H1 (cell line): ENCODE results near the gene PDIA2. TPM values are rescaled to one million over a fixed set of nuclear protein-coding genes. Genes with fewer than 3 reads are reported as not detected.

ENCODE experiments used
- BCL11A ChIP-seq, 2 experiments: IDR thresholded peaks; one replicate each; pipeline ENCODE4 v1.6.1; 2011; ENCODE audit warnings: low read depth in 2 of 2, low read length in 2 of 2, mild to moderate bottlenecking in 2 of 2
- BRCA1 ChIP-seq: IDR thresholded peaks from 2 replicates; pipeline ENCODE4 v1.6.1; 2012; ENCODE audit warnings: low read depth, low read length, improper control_type of control experiment
- CBX8 ChIP-seq: fragments of 300-800, 300-1000 bp; sonication (generic); IDR thresholded peaks from 2 replicates; pipeline ENCODE4 v1.7.1; 2016; ENCODE audit warnings: low read depth, low read length, borderline replicate concordance
- CHD7 ChIP-seq: fragments of 300-600 bp; sonication (generic); IDR thresholded peaks from 2 replicates; pipeline ENCODE4 v1.7.1; 2012; ENCODE audit warnings: low read length, moderate library complexity, mild to moderate bottlenecking, inconsistent platforms; ENCODE audit not compliant: insufficient replicate concordance
- CREB1 ChIP-seq: IDR thresholded peaks from 2 replicates; pipeline ENCODE4 v1.6.1; 2012; ENCODE audit warnings: inconsistent platforms
- GTF2F1 ChIP-seq: IDR thresholded peaks from 2 replicates; pipeline ENCODE4 v1.6.1; 2012; ENCODE audit warnings: low read depth, low read length, improper control_type of control experiment, borderline replicate concordance
- KDM4A ChIP-seq: IDR thresholded peaks from one replicate; pipeline ENCODE4 v1.7.1; 2012; ENCODE audit warnings: low read depth, mild to moderate bottlenecking, moderate library complexity, low read length, inconsistent platforms; ENCODE audit not compliant: severe bottlenecking
- POLR2AphosphoS5 ChIP-seq: IDR thresholded peaks from 2 replicates; pipeline ENCODE4 v1.6.1; 2011; ENCODE audit warnings: low read depth, low read length
- polyA plus RNA-seq, 7 experiments: library from polyadenylated mRNA; depleted of rRNA in 3 of 7; stranded (reverse) in 5 of 7; unstranded in 2 of 7; fragments of >200 nt in 5 of 7; fragments of 200-250 nt in 2 of 7; gene quantifications; 1 replicate in 5 of 7; 2 replicates in 1 of 7; 4 replicates in 1 of 7; pipeline versions ENCODE4 v1.2.1 to v1.2.3, GENCODE V29; 2011 to 2013; ENCODE audit warnings: missing spikeins in 2 of 7, mixed read lengths in 2 of 7
- total RNA-seq: library from RNA; stranded (reverse); fragmentation: NEBNext Ultra II Directional; extraction: Animal tissue kit (Norgen Biotek cat#: 25700); gene quantifications from 2 replicates; pipeline ENCODE4 v1.2.1, GENCODE V29; 2021

PDIA2 gene
- total and polyA plus RNA-seq, 2 of the 8 experiments (the other 6 are each of a cell fraction or from before 2014, with no cell fraction given): 0.34 to 0.50 TPM

- TF ChIP-seq CHD7 (no peak), BCL11A (IDR thresholded peaks at IDR 0.05; ENCODE audit: low read depth in 2 of 2, low read length in 2 of 2) (no peak), BRCA1 (no peak), KDM4A (no peak), GTF2F1 (no peak), CBX8 (no peak), CREB1 (no peak), POLR2AphosphoS5 (no peak)
Observed at GRCh38 chr16:254461-254860, 28.5 kb upstream of the PDIA2 start (continued).
